AG04450 (cell line): ENCODE results near the gene AHR. TPM values are rescaled to one million over a fixed set of nuclear protein-coding genes. Genes with fewer than 3 reads are reported as not detected.
A peak's percentile ranks its signal among the peaks of the same experiment; 100 is the strongest.

Experiments used
- CTCF ChIA-PET: fragments of 300-600, 350-600 bp; formaldehyde crosslinking; extraction: SDS; loops from one replicate; lab custom pipeline; 2022; ENCODE audit warnings: antibody characterized with exemption, inconsistent platforms; lab: Charles Lee
- POLR2A ChIA-PET: fragments of 350-600 bp; formaldehyde crosslinking; extraction: SDS; loops from one replicate; lab custom pipeline; 2021; ENCODE audit warnings: antibody characterized with exemption, inconsistent platforms; lab: Yijun Ruan, JAX
- DNase-seq: peaks from one replicate; pipeline ENCODE4 v3.0.0-alpha.2; 2011; ENCODE audit warnings: low read depth, low spot score
- H3K27ac ChIP-seq: one replicate; pipeline ENCODE4 v1.5.1; 2012; ENCODE audit warnings: low read depth, low read length, control low read depth
- H3K27me3 ChIP-seq: one replicate; pipeline ENCODE4 v1.6.0; 2012; ENCODE audit warnings: low read length; ENCODE audit not compliant: control insufficient read depth, insufficient read depth
- H3K4me3 ChIP-seq: 2 replicates; pipeline ENCODE4 v1.5.1; 2011; ENCODE audit warnings: mild to moderate bottlenecking, low read depth, low read length, control low read depth
- H3K9me3 ChIP-seq: 2 replicates; pipeline ENCODE4 v1.5.1; 2012; ENCODE audit warnings: low read length; ENCODE audit not compliant: control insufficient read depth, insufficient read depth
- CTCF ChIP-seq: IDR thresholded peaks from 2 replicates; pipeline ENCODE4 v1.5.1; 2011; ENCODE audit warnings: low read depth, low read length, control low read depth, inconsistent platforms
- polyA plus RNA-seq: library from polyadenylated mRNA; depleted of rRNA; stranded (reverse); fragments of >200 nt; gene quantifications from 2 replicates; pipeline ENCODE4 v1.2.3, GENCODE V29; 2011

Gene AHR
- polyA plus RNA-seq, 1 experiment, result 9.8 TPM

- ChIA-PET CTCF (interaction anchor here (1.5 to 2.1 kb wide), 3 partner anchors 67 to 387 kb away, joined by 6 to 10 read pairs (median 6); no protein-coding TSS in a partner anchor), POLR2A (interaction anchor here (1.0 kb wide), 1 partner anchor 151 kb away, joined by 3 read pairs; no protein-coding TSS in a partner anchor)
- H3K4me3 ChIP-seq, result no peak overlapping the region
- no peak for TF ChIP-seq CTCF
- peak overlapping the region; percentile 89 for H3K27ac ChIP-seq
- H3K27me3 ChIP-seq, result no peaks in the 10 kb centered on the region
- H3K9me3 ChIP-seq, result no peaks in the 10 kb centered on the region
- DNase-seq, result peak; percentile 83
Measured at GRCh38 chr7:17369691-17370426, 71.4 kb downstream of the AHR start.

GRCh38 chr7:17370901-17371585 is 72.6 kb downstream of the AHR start:
- ChIA-PET POLR2A (interaction anchor here (0.6 to 0.7 kb wide), 4 partner anchors 50 to 514 kb away, joined by 4 to 5 read pairs (median 4); no protein-coding TSS in a partner anchor), CTCF (interaction anchor here (1.5 to 2.1 kb wide), 3 partner anchors 68 to 388 kb away, joined by 6 to 10 read pairs (median 6); no protein-coding TSS in a partner anchor)
- Histone ChIP-seq H3K27me3 (no peaks in the 10 kb centered on the region), H3K27ac (peak overlapping the region; percentile 90), H3K4me3 (no peak overlapping the region), H3K9me3 (no peaks in the 10 kb centered on the region)
- no peak for DNase-seq
- TF ChIP-seq CTCF, result no peak

GRCh38 chr7:17371671-17372524 is 73.4 kb downstream of the AHR start:
- CTCF ChIA-PET, result interaction anchor here (1.7 kb wide), 1 partner anchor 389 kb away, joined by 6 read pairs; no protein-coding TSS in a partner anchor
- POLR2A ChIA-PET, result no interaction called here
- peak; percentile 89 for DNase-seq

GRCh38 chr7:17374157-17374556 is 75.7 kb downstream of the AHR start:
- H3K27ac ChIP-seq, result no peak overlapping the region
- TF ChIP-seq CTCF, result no peak
- H3K4me3 ChIP-seq, result no peak overlapping the region
- H3K9me3 ChIP-seq, result no peaks in the 10 kb centered on the region
- no peaks in the 10 kb centered on the region for H3K27me3 ChIP-seq
- ChIA-PET POLR2A (no interaction called here), CTCF (no interaction called here)
- no peak for DNase-seq

More at GRCh38 chr7:17371671-17372524, 73.4 kb downstream of the AHR start:
- H3K27me3 ChIP-seq, result no peaks in the 10 kb centered on the region
- H3K4me3 ChIP-seq, result no peak overlapping the region
- TF ChIP-seq CTCF, result no peak
- peak overlapping the region; percentile 98 for H3K27ac ChIP-seq
- H3K9me3 ChIP-seq, result no peaks in the 10 kb centered on the region
